H1 (cell line): ENCODE measurements around the gene NPTXR.

Source experiments
- ATF3 ChIP-seq: IDR thresholded peaks from 2 replicates; pipeline ENCODE4 v1.6.1; 2011; ENCODE audit warnings: low read depth, mild to moderate bottlenecking, low read length; ENCODE audit not compliant: insufficient read depth
- BACH1 ChIP-seq: IDR thresholded peaks from 2 replicates; pipeline ENCODE4 v1.6.1; 2012; ENCODE audit warnings: low read length, improper control_type of control experiment
- CTCF ChIP-seq, 3 experiments: IDR thresholded peaks; 1 replicate in 2 of 3; 2 replicates in 1 of 3; pipeline versions ENCODE4 v1.5.1 to v1.6.1; 2011; ENCODE audit warnings: low read length in 3 of 3, mild to moderate bottlenecking in 3 of 3, inconsistent platforms in 2 of 3, low read depth in 1 of 3, moderate library complexity in 1 of 3; ENCODE audit not compliant: insufficient read depth in 1 of 3; ENCODE audit errors: control extremely low read depth in 1 of 3
- EZH2 ChIP-seq: fragments of 200-600 bp; sonication (generic); IDR thresholded peaks from 2 replicates; pipeline ENCODE4 v1.7.1; 2012; ENCODE audit warnings: low read depth, mild to moderate bottlenecking, moderate library complexity, low read length, inconsistent platforms; ENCODE audit not compliant: severe bottlenecking
- HDAC6 ChIP-seq: IDR thresholded peaks from one replicate; pipeline ENCODE4 v1.7.1; 2012; ENCODE audit warnings: low read depth, mild to moderate bottlenecking, inconsistent platforms, low read length, moderate library complexity
- JUN ChIP-seq: IDR thresholded peaks from 2 replicates; pipeline ENCODE4 v1.6.1; 2011; ENCODE audit warnings: low read depth, mild to moderate bottlenecking, improper control_type of control experiment, low read length
- POLR2A ChIP-seq, 2 experiments: IDR thresholded peaks; 1 replicate in 1 of 2; 2 replicates in 1 of 2; pipeline ENCODE4 v1.6.1; 2011; ENCODE audit warnings: low read depth in 2 of 2, low read length in 2 of 2, mild to moderate bottlenecking in 2 of 2; ENCODE audit errors: control extremely low read depth in 1 of 2
- POLR2AphosphoS5 ChIP-seq: IDR thresholded peaks from 2 replicates; pipeline ENCODE4 v1.6.1; 2011; ENCODE audit warnings: low read depth, low read length
- RBBP5 ChIP-seq: IDR thresholded peaks from 2 replicates; pipeline ENCODE4 v1.7.1; 2012; ENCODE audit warnings: low read depth, mild to moderate bottlenecking, inconsistent platforms, low read length, moderate library complexity, borderline replicate concordance
- SP1 ChIP-seq: IDR thresholded peaks from 2 replicates; pipeline ENCODE4 v1.6.1; 2011; ENCODE audit warnings: low read depth, low read length
- SP2 ChIP-seq: IDR thresholded peaks from 2 replicates; pipeline ENCODE4 v1.6.1; 2012; ENCODE audit warnings: mild to moderate bottlenecking, low read length, inconsistent platforms
- TAF1 ChIP-seq: IDR thresholded peaks from 2 replicates; pipeline ENCODE4 v1.6.1; 2011; ENCODE audit warnings: mild to moderate bottlenecking, low read depth, low read length
- TEAD4 ChIP-seq: IDR thresholded peaks from 2 replicates; pipeline ENCODE4 v1.6.1; 2012; ENCODE audit warnings: low read depth, low read length, inconsistent platforms, mixed read lengths

GRCh38 chr22:38882972-38883622 is 39.3 kb upstream of the NPTXR start:
- TF ChIP-seq SP1 (no peak), POLR2AphosphoS5 (no peak), SP2 (no peak), CTCF (IDR thresholded peaks at IDR 0.05; ENCODE audit: control extremely low read depth in 1 of 3, insufficient read depth in 1 of 3, low read depth in 1 of 3, low read length in 3 of 3) (no peak), ATF3 (no peak), TAF1 (no peak), POLR2A (IDR thresholded peaks at IDR 0.05; ENCODE audit: control extremely low read depth in 1 of 2, low read depth in 2 of 2, low read length in 2 of 2) (no peak), BACH1 (no peak), JUN (no peak), TEAD4 (no peak), RBBP5 (no peak), EZH2 (no peak), HDAC6 (no peak)
